Keratinocyte (primary cell): Measurements from ENCODE around the gene DCP1B. TPM values are rescaled to one million over a fixed set of nuclear protein-coding genes. Genes with fewer than 3 reads are reported as not detected.

Source experiments
- DNase-seq: peaks from one replicate; pipeline ENCODE4 v3.0.0-alpha.2; 2011; ENCODE audit warnings: low read depth, missing footprints, low spot score
- FAIRE-seq: peaks from 2 replicates; lab custom pipeline; 2011; peaks lifted over from hg19 to GRCh38; lab: Jason Lieb, UNC
- H2AFZ ChIP-seq: 2 replicates; pipeline ENCODE4 v1.6.0; 2012; ENCODE audit warnings: low read length, control low read depth, inconsistent platforms; ENCODE audit not compliant: control insufficient read depth
- H3K27ac ChIP-seq: 2 replicates; pipeline ENCODE4 v1.5.1; 2011; ENCODE audit warnings: low read length; ENCODE audit not compliant: control insufficient read depth, insufficient read depth
- H3K27me3 ChIP-seq: 3 replicates; pipeline ENCODE4 v1.6.0; 2011; ENCODE audit warnings: low read length; ENCODE audit not compliant: control insufficient read depth, insufficient read depth; ENCODE audit errors: extremely low read depth
- H3K36me3 ChIP-seq, 2 experiments: 2 replicates in 1 of 2; 3 replicates in 1 of 2; pipeline ENCODE4 v1.5.1; 2011; ENCODE audit warnings: low read length in 2 of 2, mild to moderate bottlenecking in 1 of 2; ENCODE audit not compliant: control insufficient read depth in 2 of 2, insufficient read depth in 2 of 2; ENCODE audit errors: extremely low read depth in 1 of 2
- H3K4me1 ChIP-seq: 3 replicates; pipeline ENCODE4 v1.5.1; 2011; ENCODE audit warnings: low read length; ENCODE audit not compliant: control insufficient read depth, insufficient read depth; ENCODE audit errors: extremely low read depth
- H3K4me2 ChIP-seq: 3 replicates; pipeline ENCODE4 v1.6.0; 2011; ENCODE audit warnings: low read depth, low read length; ENCODE audit not compliant: control insufficient read depth, insufficient read depth; ENCODE audit errors: extremely low read depth
- H3K4me3 ChIP-seq, 3 experiments: fragments of 200-600 bp in 1 of 3; sonication (generic) in 1 of 3; 2 replicates in 2 of 3; 3 replicates in 1 of 3; pipeline ENCODE4 v1.5.1; 2011 to 2016; ENCODE audit warnings: low read length in 3 of 3, mild to moderate bottlenecking in 3 of 3, control low read depth in 2 of 3, inconsistent platforms in 1 of 3, low read depth in 1 of 3, mixed read lengths in 1 of 3, mixed run types in 1 of 3, moderate library complexity in 1 of 3; ENCODE audit not compliant: control insufficient read depth in 2 of 3, insufficient read depth in 2 of 3; ENCODE audit errors: extremely low read depth in 1 of 3
- H3K79me2 ChIP-seq: 2 replicates; pipeline ENCODE4 v1.6.0; 2012; ENCODE audit warnings: low read length; ENCODE audit not compliant: control insufficient read depth, insufficient read depth
- H3K9ac ChIP-seq: 3 replicates; pipeline ENCODE4 v1.6.0; 2011; ENCODE audit warnings: low read length; ENCODE audit not compliant: control insufficient read depth, insufficient read depth; ENCODE audit errors: extremely low read depth
- H3K9me1 ChIP-seq: 3 replicates; pipeline ENCODE4 v1.6.0; 2011; ENCODE audit warnings: low read length; ENCODE audit not compliant: control insufficient read depth, insufficient read depth; ENCODE audit errors: extremely low read depth
- H3K9me3 ChIP-seq: 2 replicates; pipeline ENCODE4 v1.5.1; 2012; ENCODE audit warnings: low read depth, low read length; ENCODE audit not compliant: control insufficient read depth
- H4K20me1 ChIP-seq: 3 replicates; pipeline ENCODE4 v1.6.0; 2011; ENCODE audit warnings: low read length; ENCODE audit not compliant: control insufficient read depth, insufficient read depth; ENCODE audit errors: extremely low read depth
- EZH2 ChIP-seq: IDR thresholded peaks from one replicate; pipeline ENCODE4 v1.6.1; 2012; ENCODE audit warnings: inconsistent platforms, mild to moderate bottlenecking, low read length, moderate library complexity
- dilution Hi-C: fragments of 300-500 bp; cut with MboI; formaldehyde crosslinking; loops from one replicate; pipeline ENCODE4 v1.7.0; 2020; ENCODE audit warnings: low sequenced_read_pairs; ENCODE audit not compliant: extremely low pct_ligation_motif_present
- polyA plus RNA-seq, 5 experiments: library from polyadenylated mRNA; depleted of rRNA in 3 of 5; stranded (reverse) in 3 of 5; stranded (forward) in 1 of 5; unstranded in 1 of 5; fragments of >200 nt; gene quantifications; 1 replicate in 1 of 5; 2 replicates in 3 of 5; 3 replicates in 1 of 5; pipeline versions ENCODE4 v1.2.1 to v1.2.3, GENCODE V29; 2011 to 2012; ENCODE audit warnings: missing spikeins in 2 of 5, low read depth in 1 of 5, low replicate concordance in 1 of 5
- TF ChIP-seq, protein P1 (sequence below), 3 experiments: IDR thresholded peaks in 1 of 3; conservative IDR thresholded peaks in 1 of 3; optimal IDR thresholded peaks in 1 of 3; 2 replicates in 2 of 3; 3 replicates in 1 of 3; pipeline versions ENCODE3 to v1.5.1; 2011; ENCODE audit warnings: low read length in 3 of 3, mild to moderate bottlenecking in 3 of 3, moderate library complexity in 2 of 3, control low read depth in 1 of 3, inconsistent platforms in 1 of 3; ENCODE audit not compliant: insufficient read depth in 2 of 3; ENCODE audit errors: extremely low read depth in 1 of 3

Gene DCP1B
- polyA plus RNA-seq, 1 donor (not counting 4 experiments of a cell fraction or from before 2014, with no cell fraction given) = 9.7 TPM

DNA sequence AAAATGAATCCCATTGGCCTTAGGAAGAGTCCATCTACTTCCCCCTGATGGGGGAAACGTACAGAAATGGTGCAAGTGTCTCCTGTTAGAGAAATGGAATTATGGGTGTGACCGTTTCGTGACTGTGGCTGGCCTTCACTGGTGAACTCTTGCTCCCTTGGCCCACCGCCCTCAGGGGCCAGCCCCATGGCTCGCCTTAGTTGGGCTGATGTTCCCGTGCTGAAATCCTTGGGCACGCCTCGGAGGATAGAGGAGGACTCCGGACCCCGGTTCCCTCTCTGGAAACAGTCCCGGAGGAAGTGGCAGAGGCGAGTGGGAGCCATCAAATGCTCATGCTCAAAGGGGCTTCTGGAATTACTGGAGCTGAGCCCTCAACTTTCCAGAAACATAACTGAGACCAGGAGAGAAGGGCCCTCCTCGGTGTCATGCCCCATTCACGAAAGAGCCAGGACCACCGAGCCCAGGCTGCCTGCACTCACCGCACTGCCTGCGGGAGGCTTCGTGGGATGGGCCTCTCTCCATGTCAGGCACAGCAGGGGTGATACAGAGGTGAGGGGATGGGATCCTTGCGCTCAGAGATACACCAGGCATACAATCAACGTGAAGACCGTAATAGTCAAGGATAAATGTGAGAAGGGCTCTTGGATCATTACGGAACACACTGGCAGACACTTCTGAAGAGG is 75.7 kb downstream of the DCP1B start:
- Histone ChIP-seq H3K36me3 (no peaks in the 10 kb centered on the region), H3K4me1 (no peaks in the 10 kb centered on the region), H3K4me3 (no peak overlapping the region), H3K79me2 (no peaks in the 10 kb centered on the region), H3K9me1 (no peaks in the 10 kb centered on the region), H3K27ac (no peak overlapping the region), H3K9me3 (no peaks in the 10 kb centered on the region), H4K20me1 (no peaks in the 10 kb centered on the region), H3K9ac (no peak overlapping the region), H3K4me2 (no peak overlapping the region), H2AFZ (no peak overlapping the region), H3K27me3 (peaks cover 19% of the 10 kb centered on the region)
- dilution Hi-C loops = no loop called here
- FAIRE-seq (no peak), DNase-seq (no peak)
- TF ChIP-seq, protein P1, sequence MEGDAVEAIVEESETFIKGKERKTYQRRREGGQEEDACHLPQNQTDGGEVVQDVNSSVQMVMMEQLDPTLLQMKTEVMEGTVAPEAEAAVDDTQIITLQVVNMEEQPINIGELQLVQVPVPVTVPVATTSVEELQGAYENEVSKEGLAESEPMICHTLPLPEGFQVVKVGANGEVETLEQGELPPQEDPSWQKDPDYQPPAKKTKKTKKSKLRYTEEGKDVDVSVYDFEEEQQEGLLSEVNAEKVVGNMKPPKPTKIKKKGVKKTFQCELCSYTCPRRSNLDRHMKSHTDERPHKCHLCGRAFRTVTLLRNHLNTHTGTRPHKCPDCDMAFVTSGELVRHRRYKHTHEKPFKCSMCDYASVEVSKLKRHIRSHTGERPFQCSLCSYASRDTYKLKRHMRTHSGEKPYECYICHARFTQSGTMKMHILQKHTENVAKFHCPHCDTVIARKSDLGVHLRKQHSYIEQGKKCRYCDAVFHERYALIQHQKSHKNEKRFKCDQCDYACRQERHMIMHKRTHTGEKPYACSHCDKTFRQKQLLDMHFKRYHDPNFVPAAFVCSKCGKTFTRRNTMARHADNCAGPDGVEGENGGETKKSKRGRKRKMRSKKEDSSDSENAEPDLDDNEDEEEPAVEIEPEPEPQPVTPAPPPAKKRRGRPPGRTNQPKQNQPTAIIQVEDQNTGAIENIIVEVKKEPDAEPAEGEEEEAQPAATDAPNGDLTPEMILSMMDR (optimal IDR thresholded peaks at IDR 0.05 in 1 of 3, IDR thresholded peaks at IDR 0.05 in 1 of 3, conservative IDR thresholded peaks at IDR 0.05 in 1 of 3; ENCODE audit: extremely low read depth in 1 of 3, insufficient read depth in 2 of 3, low read length in 3 of 3) = no peak
- TF ChIP-seq EZH2 = no peak

- H3K9me1 ChIP-seq = no peaks in the 10 kb centered on the region
- TF ChIP-seq, protein P1 (optimal IDR thresholded peaks at IDR 0.05 in 1 of 3, IDR thresholded peaks at IDR 0.05 in 1 of 3, conservative IDR thresholded peaks at IDR 0.05 in 1 of 3; ENCODE audit: extremely low read depth in 1 of 3, insufficient read depth in 2 of 3, low read length in 3 of 3) = no peak
- no peak for TF ChIP-seq EZH2
- H3K4me2 ChIP-seq = no peak overlapping the region
- H3K9me3 ChIP-seq = no peaks in the 10 kb centered on the region
- H3K9ac ChIP-seq = no peak overlapping the region
- H3K4me3 ChIP-seq = no peak overlapping the region
- FAIRE-seq (no peak), DNase-seq (no peak)
- no peak overlapping the region for H3K27ac ChIP-seq
- no peak overlapping the region for H2AFZ ChIP-seq
- H3K4me1 ChIP-seq = no peaks in the 10 kb centered on the region
- no peaks in the 10 kb centered on the region for H4K20me1 ChIP-seq
- no peaks in the 10 kb centered on the region for H3K79me2 ChIP-seq
- peaks cover 19% of the 10 kb centered on the region for H3K27me3 ChIP-seq
- dilution Hi-C loops = no loop called here
- no peaks in the 10 kb centered on the region for H3K36me3 ChIP-seq
These were observed 76.4 kb downstream of the DCP1B start for GRCh38 chr12:1927751-1928351.
